ENCODE results near the gene MALRD1. TPM values are rescaled to one million over a fixed set of nuclear protein-coding genes. Genes with fewer than 3 reads are reported as not detected.

Gene MALRD1
- total and polyA plus RNA-seq, 2 experiments from 2014 or later: 0.49 to 0.57 TPM

DNA sequence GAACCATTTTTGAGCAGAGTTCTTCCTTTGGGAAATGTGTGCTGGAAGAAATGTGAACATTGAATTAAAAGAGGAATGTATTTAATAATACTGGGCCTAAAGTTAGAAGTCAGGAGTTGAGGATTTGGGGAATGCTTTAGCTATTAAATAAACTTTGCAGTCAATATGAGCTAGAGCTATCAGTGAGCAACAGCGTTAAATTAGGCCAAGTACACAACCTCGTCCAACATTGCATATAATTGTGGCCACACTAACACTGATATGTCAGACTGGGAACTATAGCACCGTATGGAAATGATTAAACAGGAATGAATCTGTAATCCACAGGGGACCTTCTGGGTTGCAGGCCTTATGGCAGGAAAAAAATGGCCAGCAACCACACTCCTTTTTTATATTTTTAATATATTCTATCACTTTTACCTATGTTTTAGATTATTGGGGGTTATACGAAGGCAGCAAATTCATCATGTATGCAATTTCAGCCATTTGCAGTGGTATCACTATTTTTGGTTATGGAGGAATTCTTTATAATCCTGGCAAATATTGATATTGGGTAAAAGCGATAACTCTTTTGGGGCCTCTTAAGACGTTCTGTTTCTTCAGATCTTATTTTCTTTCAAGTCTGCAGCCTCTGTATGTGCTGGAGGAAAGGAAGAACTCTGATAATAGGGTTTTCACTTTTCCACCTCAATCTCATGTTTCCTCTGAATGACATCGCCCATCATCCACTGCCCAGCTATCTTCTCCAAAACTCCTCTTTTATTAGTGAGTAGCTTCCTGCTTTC lies 531.4 kb downstream of the MALRD1 start:
- TF ChIP-seq, protein P1, sequence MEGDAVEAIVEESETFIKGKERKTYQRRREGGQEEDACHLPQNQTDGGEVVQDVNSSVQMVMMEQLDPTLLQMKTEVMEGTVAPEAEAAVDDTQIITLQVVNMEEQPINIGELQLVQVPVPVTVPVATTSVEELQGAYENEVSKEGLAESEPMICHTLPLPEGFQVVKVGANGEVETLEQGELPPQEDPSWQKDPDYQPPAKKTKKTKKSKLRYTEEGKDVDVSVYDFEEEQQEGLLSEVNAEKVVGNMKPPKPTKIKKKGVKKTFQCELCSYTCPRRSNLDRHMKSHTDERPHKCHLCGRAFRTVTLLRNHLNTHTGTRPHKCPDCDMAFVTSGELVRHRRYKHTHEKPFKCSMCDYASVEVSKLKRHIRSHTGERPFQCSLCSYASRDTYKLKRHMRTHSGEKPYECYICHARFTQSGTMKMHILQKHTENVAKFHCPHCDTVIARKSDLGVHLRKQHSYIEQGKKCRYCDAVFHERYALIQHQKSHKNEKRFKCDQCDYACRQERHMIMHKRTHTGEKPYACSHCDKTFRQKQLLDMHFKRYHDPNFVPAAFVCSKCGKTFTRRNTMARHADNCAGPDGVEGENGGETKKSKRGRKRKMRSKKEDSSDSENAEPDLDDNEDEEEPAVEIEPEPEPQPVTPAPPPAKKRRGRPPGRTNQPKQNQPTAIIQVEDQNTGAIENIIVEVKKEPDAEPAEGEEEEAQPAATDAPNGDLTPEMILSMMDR (IDR thresholded peaks at IDR 0.05; ENCODE audit: low read depth, low read length): no peak
- no peak overlapping the region for H3K4me3 ChIP-seq
- no peaks in the 10 kb centered on the region for H3K27me3 ChIP-seq
- H3K9me3 ChIP-seq (ENCODE audit: low read depth): no peaks in the 10 kb centered on the region
- no peaks in the 10 kb centered on the region for H3K4me1 ChIP-seq (ENCODE audit: low read depth)
- no peak overlapping the region for H3K27ac ChIP-seq
- no peaks in the 10 kb centered on the region for H3K36me3 ChIP-seq
- DNase-seq (ENCODE audit: low read depth in 1 of 2, low spot score in 1 of 2): no peak

DNA sequence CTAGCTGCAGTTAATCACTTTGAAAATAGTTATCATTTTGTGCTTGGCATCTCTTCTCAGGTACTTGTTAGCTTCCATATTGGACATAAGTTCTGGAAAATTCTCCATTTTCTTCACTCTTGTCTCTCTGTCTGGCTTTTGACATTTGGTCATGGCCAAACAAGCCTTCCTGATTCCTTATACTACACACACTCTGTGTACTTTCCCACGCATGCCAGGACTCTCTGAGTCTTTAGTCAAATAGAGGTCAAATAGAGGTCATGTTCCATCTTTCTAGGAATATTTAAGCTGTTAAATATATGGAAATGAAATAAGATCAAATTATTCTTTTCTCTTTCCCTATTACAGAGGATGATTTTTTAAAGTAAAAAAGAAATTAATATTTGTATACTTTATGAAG lies 532.1 kb downstream of the MALRD1 start:
- H3K4me1 ChIP-seq (ENCODE audit: low read depth): no peaks in the 10 kb centered on the region
- no peaks in the 10 kb centered on the region for H3K9me3 ChIP-seq (ENCODE audit: low read depth)
- no peaks in the 10 kb centered on the region for H3K36me3 ChIP-seq
- H3K27ac ChIP-seq: no peak overlapping the region
- H3K4me3 ChIP-seq: no peak overlapping the region
- TF ChIP-seq, protein P1 (IDR thresholded peaks at IDR 0.05; ENCODE audit: low read depth, low read length): no peak
- no peaks in the 10 kb centered on the region for H3K27me3 ChIP-seq
- no peak for DNase-seq (ENCODE audit: low read depth in 1 of 2, low spot score in 1 of 2)

DNA sequence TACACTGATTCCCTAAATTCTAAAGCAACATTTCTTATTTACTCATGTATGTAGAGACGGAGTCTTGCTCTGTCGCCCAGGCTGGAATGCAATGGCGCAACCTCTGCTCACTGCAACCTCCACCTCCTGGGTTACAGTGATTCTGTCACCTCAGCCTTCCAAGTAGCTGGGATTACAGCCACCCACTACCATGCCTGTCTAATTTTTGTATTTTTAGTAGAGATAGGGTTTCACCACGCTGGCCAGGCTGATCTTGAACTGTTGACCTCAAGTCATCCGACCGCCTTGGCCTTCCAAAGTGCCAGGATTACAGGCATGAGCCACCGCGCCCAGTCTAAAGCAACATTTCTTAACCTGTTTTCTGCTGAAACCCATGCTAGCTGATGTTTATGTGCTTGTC lies 540.0 kb downstream of the MALRD1 start:
- Histone ChIP-seq H3K27ac (no peak overlapping the region), H3K27me3 (no peaks in the 10 kb centered on the region), H3K9me3 (ENCODE audit: low read depth) (no peaks in the 10 kb centered on the region), H3K36me3 (no peaks in the 10 kb centered on the region), H3K4me1 (ENCODE audit: low read depth) (no peaks in the 10 kb centered on the region), H3K4me3 (no peak overlapping the region)
- no peak for DNase-seq (ENCODE audit: low read depth in 1 of 2, low spot score in 1 of 2)
- TF ChIP-seq, protein P1 (IDR thresholded peaks at IDR 0.05; ENCODE audit: low read depth, low read length): no peak

DNA sequence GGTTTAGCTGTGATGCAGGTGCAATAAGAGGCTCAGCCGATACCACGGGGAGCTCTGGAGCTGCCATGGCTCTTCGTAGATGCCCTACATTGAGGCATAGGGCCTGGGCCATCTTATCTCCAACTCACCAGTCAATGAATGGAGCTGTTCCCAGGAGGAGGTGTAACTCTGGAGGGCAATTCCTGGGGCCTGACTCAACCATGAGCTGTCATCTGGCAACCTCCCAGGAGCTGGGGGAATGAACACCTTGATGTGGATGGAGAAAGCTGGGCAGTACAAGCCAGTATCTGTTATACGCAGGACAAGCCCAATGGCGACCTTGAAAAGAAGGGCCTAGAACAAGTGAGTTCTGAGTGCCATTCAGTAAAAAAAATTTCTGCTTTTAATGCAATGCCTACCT lies 543.7 kb downstream of the MALRD1 start:
- Histone ChIP-seq H3K9me3 (ENCODE audit: low read depth) (no peaks in the 10 kb centered on the region), H3K4me1 (ENCODE audit: low read depth) (no peaks in the 10 kb centered on the region), H3K27me3 (no peaks in the 10 kb centered on the region), H3K4me3 (no peak overlapping the region), H3K36me3 (no peaks in the 10 kb centered on the region), H3K27ac (no peak overlapping the region)
- TF ChIP-seq, protein P1 (IDR thresholded peaks at IDR 0.05; ENCODE audit: low read depth, low read length): no peak
- no peak for DNase-seq (ENCODE audit: low read depth in 1 of 2, low spot score in 1 of 2)

DNA sequence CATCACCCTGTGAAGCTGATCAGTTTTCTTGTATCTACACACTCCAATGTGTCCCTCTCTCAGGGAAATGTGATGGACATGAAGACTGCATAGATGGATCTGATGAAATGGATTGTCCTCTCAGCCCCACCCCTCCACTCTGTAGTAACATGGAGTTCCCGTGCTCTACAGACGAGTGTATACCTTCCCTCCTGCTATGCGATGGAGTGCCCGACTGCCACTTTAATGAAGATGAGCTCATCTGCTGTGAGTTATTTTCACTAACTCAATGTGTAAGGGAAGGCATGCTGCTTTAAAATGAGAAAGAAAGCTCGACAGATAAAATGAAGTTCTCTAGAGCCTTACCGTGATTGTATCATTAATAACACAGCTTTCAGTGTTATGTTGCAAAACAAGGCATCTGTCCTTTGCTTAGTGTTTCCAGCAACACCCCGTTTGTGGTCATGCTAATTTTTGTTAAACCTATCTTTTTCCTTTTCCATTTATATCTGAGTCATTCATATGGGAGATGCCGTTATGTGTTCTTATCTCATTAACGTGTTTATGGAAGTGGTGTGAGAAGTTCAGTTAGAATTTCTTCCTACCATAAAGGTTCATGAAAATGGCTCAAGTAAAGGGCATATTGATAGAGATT lies 546.7 kb downstream of the MALRD1 start:
- Histone ChIP-seq H3K9me3 (ENCODE audit: low read depth) (no peaks in the 10 kb centered on the region), H3K36me3 (no peaks in the 10 kb centered on the region), H3K27me3 (no peaks in the 10 kb centered on the region), H3K27ac (no peak overlapping the region), H3K4me1 (ENCODE audit: low read depth) (no peaks in the 10 kb centered on the region), H3K4me3 (no peak overlapping the region)
- DNase-seq (ENCODE audit: low read depth in 1 of 2, low spot score in 1 of 2): no peak
- TF ChIP-seq, protein P1 (IDR thresholded peaks at IDR 0.05; ENCODE audit: low read depth, low read length): no peak
